ENCODE data around the gene SCARB1.

DNA sequence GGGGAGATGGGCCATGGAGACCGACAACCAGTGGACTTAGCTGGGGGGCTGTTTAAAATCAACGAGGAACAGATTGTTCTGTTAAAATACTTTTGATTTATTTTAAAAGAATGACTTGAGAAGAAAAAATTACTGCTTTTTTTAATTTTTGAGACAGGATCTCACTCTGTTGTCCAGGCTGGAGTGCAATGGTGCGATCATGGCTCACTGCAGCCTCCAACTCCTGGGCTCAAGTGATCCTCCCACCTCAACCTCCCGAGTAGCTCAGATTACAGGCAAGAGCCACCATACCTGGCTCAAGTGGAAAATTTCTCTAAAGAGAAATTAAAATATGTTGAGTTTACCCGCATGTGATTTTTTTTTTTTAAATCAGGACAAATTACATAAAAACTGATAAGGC lies 80.6 kb downstream of the SCARB1 start:
- TF ChIP-seq, protein P1, sequence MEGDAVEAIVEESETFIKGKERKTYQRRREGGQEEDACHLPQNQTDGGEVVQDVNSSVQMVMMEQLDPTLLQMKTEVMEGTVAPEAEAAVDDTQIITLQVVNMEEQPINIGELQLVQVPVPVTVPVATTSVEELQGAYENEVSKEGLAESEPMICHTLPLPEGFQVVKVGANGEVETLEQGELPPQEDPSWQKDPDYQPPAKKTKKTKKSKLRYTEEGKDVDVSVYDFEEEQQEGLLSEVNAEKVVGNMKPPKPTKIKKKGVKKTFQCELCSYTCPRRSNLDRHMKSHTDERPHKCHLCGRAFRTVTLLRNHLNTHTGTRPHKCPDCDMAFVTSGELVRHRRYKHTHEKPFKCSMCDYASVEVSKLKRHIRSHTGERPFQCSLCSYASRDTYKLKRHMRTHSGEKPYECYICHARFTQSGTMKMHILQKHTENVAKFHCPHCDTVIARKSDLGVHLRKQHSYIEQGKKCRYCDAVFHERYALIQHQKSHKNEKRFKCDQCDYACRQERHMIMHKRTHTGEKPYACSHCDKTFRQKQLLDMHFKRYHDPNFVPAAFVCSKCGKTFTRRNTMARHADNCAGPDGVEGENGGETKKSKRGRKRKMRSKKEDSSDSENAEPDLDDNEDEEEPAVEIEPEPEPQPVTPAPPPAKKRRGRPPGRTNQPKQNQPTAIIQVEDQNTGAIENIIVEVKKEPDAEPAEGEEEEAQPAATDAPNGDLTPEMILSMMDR (IDR thresholded peaks at IDR 0.05; ENCODE audit: insufficient read depth, low read length): no peak
- TF ChIP-seq POLR2AphosphoS5 (IDR thresholded peaks at IDR 0.05; ENCODE audit: low read depth): no peak

Measured in HL-60 (cell line).